GM18909 (cell line): ENCODE data around the gene FBXL7.

ENCODE experiments used
- ATAC-seq: cut with Tn5 transposase; IDR thresholded peaks from one replicate; pipeline ENCODE4 v1.9.1; 2021; ENCODE audit warnings: mild to moderate bottlenecking; ENCODE audit not compliant: unreplicated experiment, poor library complexity

Gene FBXL7

GRCh38 chr5:15501091-15501791 is 1.3 kb downstream of the FBXL7 start:
- ATAC-seq: no peak

DNA sequence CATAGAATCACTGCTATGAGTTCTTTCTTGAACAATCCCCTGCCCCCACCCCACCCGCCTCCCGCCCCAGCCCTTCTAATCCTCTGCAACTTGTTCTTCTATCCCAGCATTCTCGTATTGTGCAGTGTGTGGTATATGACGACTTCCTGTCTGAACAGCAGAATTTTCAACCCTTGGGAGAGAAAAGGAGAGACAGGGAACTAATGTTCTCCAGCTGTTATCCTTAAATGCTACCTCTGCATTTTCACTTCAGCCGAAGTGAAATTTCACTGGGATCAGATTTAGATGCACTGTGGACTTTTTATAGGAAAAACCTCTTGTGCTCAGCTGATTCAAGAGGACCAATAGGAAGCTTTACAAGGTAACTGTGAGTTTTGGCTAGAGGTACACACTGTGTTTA is 2.2 kb downstream of the FBXL7 start:
- ATAC-seq: no peak

DNA sequence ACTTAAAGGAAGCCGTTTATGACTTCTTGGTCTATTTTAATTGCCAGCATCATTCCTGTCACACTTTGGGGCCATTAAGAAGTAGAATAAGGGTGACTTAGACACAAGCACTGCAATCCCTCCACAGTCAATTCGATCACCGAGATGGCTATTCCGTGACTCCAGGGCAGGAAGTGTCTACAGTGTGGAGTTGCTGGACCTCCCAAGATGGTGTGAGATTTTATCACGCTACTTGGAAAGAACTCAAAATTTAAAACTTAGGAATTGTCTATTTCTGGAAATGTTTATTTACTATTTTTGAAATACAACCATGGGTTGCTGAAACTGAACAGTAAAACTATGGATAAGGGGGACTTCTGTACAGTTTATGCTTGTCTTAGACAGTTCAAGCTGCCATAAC is 6.2 kb downstream of the FBXL7 start:
- no peak for ATAC-seq

DNA sequence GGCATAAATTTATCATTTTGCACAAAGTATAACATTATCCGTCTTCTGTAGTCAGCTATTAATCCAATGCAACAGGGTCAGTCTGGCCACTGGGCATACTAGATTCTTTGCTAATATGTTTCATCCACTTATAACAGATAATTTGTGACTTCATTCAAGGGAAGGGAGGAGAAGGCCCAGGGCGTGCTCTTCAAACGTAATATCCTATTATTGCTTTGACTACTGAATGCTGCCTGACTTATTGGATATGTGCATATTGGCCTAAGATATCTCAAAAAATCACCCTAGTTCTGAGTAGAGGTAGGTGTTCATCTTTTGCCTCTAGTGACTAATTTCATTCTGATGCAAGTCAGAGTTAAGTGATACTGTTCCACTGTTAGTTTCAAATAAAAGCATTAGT is 6.9 kb downstream of the FBXL7 start:
- ATAC-seq: no peak

DNA sequence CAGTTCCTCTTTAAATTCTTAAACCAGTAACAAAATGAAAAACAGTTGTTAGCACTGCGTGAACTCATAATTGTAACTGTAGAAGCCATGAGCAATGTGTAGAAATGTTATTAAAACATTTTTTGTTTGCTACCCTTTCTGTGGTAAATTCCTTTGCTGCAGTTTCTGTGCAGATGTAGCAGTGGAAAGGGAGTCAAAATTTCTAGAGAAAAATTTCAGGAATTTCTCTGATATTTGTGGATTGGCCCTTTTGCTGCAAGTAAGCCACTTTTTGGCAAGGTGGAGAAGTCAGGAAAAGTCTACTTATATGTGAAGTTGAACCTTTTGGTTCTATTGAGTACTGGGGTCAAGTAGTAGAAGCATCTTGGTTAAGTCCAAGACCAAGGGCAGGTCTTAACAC is 10.1 kb downstream of the FBXL7 start:
- ATAC-seq: no peak

- no peak for ATAC-seq
These were observed 10.9 kb downstream of the FBXL7 start for GRCh38 chr5:15510831-15511230.

DNA sequence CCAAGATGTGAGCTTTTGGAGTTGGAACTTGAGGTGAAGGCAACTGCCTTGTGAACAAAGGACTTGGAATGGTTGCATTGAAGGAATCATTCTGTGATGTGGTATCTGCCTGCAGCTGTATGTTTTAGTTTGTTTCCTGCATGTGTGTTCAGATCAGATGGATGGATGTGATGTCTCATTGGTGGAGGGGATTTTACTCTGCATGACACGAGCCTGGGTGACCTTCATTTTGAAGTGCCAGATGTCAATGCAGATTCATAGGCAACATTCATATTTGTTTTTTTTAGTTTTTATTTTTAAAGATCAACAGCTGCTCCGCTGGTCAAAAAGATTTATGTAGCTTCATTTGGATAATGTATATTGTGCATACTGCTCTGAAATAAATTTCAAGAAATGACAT is 13.5 kb downstream of the FBXL7 start:
- no peak for ATAC-seq

- ATAC-seq: no peak
These were observed 13.9 kb downstream of the FBXL7 start for GRCh38 chr5:15513911-15514310.

DNA sequence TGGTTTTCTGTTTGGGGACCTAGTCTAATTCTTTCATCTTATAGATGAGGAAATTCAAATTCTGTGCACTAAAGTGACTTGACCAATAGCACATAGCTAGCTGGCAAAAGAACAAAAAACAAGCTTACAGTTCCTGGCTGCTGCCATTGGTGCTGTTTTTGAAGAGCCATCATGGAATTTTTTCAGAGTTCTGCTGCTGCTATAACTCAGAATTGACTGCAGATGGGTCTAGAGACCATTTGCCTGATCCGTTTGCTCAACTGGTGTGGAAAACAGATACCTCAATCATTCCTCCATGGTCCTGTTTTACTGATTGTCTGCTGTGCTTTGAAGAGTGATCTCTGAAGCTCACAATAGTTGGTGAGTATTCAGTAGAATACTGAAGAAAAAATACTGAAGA is 15.2 kb downstream of the FBXL7 start:
- ATAC-seq: no peak

- no peak for ATAC-seq
These were observed 16.5 kb downstream of the FBXL7 start for GRCh38 chr5:15516486-15516885.

- ATAC-seq: no peak
These were observed 18.8 kb downstream of the FBXL7 start for GRCh38 chr5:15518786-15519185.

GRCh38 chr5:15520856-15521255 is 20.9 kb downstream of the FBXL7 start:
- ATAC-seq: no peak

DNA sequence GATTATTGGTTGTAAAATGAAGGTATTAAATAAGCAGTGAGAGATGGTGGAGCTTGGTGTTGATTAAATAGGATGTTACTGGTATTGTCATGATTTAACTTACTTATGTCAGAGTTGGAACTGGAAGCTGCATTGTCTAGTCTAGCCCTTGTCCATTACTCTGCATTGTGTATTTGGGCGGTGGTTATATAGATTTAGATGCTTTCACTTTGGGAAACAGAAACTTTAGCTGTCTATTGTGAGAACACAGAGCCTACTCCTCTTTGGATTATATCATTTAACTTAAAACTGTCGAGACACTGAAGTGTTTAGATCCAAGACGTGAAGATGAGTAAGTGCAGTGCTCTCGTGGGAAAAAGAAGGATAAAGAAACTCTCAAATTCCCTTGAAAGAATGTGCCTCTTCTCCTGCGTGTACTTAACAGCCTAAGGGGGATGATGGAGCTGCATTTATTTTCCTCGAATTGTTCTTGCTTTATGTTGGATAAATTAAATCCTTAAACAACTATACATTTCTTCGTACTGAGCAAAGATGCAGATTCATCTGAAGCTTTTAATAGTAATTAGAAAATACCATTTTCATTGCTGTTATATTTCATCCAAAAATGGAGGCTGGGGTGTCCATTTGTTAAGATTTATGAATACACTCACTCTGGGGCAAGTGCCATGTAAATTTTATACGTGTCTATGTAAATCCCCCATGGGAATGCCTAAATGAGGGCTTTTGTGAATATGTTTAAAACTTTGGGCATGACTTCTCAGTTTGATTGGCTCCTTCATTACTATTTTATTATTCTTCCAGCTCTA is 21.6 kb downstream of the FBXL7 start:
- no peak for ATAC-seq

DNA sequence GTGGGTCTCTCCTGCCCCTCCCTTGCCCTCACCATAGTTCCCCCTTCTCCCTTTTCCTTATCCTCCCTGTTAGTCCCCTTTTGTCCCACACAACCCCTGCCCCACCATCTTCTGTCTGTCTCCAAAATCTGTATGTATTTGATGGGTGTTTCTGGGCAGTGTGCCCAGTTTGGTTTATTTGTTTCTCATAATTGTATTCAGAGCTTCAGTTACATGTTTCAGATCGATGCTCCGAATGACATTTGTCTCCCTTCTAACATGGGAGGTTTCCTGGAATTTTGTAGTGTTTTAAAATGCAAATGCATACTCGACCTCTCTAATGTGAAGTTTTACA is 22.2 kb downstream of the FBXL7 start:
- ATAC-seq: no peak

DNA sequence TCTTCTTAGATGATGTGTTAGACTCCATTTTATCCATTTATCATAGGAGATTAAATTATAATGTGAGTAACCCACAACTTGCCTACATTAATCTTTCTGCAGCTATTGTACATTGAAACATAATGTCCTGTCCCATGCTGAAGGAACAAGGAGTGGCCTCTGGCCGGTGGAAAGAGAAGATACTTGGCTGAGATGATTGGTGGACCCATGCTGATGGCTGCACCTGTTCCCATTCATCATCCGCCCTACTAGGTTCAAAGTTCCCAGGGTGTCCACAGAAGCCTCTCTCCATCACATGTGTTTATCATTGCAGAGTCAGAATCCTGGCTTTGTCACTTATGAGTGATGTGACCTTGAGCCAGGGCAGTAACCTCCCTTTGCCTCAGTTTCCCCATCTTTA is 24.7 kb downstream of the FBXL7 start:
- ATAC-seq: no peak

DNA sequence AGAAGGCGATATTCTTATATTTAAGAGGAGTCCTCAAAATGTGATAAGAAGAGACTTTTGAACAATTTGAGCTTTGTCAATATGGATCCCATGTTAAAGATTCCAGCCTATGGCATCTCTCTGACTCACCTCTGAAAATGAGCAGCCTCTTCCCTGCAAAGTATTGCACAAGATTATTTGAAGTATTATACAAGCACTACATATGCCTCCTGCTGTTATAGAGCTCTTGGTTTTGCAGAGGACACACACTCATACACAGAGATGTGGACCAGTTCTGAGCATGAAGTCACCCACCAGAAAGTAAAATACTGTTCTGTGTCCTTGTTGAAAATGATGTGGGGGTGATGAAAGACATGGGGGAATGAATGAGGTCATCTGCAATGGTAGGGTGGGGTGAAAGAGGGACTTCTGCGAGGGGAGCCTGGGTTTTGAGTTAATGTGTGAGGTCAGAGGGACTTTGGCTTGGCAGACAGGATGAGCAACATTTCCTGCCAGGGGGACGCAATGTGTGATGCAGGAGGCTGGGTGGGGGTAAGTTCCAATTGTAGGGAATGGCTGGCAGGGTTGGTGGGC is 25.8 kb downstream of the FBXL7 start:
- no peak for ATAC-seq

DNA sequence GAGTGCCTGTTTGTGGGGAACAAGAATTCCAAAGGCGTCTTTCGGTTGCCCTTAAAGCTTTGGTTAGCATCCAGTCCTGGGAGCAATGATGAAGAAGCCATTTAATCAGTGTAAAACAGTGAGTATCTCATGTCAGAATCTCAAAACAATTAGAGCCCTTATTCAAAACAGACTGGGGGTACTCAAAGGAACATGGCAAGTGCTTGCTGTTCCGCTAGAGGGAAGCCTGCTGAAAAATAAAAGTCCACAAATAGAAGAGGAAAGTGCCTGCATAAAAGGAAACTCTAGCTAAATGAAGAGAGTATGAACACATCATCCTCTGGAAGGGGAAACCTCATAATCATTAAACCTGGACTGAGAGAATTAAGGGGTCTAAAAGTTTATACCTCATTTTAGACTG is 26.4 kb downstream of the FBXL7 start:
- ATAC-seq: no peak

DNA sequence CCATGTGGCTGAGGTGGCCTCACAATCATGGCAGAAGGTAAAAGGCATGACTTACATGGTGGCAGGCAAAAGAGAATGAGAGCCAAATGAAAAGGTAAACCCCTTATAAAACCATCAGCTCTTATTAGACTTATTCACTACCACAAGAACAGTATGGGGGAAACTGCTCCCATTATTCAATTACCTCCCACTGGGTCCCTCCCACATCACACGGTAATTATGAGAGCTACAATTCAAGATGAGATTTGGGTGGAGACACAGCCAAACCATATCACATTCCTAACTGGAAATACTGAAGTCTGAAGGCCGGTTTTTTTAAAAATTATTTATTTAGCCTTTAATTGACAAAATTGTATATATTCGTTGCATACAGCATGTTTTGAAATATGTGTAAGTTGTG is 28.5 kb downstream of the FBXL7 start:
- no peak for ATAC-seq

GRCh38 chr5:15529013-15529412 is 29.0 kb downstream of the FBXL7 start:
- no peak for ATAC-seq

DNA sequence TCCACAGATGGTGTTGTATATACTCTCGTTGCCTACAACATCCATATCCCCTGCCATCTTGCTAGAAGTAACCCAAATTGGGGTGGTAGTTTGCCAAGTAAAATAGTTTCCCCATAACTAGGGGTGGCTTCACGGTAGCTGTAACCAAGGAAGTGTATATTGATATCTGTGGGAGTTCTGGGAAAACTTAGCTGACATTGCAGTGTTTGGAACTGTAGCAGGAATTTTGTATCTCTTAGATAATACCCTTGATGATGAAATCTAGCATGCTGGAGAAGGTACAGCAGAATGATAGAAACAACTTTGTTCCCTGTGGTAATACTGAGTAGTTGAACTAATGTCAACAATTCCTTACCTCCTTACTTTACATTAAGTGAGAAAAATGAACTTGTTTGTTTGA is 29.8 kb downstream of the FBXL7 start:
- ATAC-seq: no peak

DNA sequence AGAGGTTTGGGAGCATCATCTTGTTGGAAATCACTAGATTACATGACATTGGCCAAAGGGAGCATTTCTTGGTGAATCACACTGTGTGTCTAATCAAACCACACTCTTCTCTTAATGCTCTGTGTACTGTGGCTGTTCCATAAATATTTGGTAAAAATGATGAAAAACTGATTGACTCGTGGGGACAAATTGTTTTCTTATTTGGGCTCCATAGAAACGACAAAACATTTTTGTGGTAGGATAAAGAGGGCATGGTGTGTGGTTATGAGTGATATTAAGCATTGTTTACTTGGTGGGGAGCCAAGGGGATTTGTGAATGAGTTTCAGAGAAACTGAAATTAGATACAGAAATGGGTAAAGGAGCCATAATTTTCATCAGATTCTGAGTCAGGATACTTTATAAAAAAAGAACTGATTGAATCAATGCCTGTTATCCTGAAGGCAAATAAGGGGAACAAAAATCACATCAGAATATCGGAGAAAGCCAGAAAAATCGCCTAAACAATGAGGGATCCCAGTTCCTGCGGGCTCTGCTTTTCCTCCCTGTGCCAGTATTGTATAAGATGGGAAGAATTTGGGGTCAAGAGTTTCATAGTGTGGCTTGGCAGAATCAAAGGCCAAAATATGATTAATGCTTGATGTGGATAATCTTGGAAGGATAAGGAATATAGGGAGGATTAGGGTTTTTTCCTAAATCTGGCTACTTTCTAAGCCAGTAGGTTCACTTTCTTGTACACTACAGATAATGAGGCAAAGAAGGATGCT is 33.3 kb downstream of the FBXL7 start:
- ATAC-seq: no peak
